GM23338 (cell line): ENCODE results near the gene TP73. TPM values are rescaled to one million over a fixed set of nuclear protein-coding genes. Genes with fewer than 3 reads are reported as not detected.

ENCODE experiments used
- ATAC-seq: fragments of 200-7000 bp; cut with Tn5 transposase; 3 replicates; pipeline ENCODE4 v1.9.1; 2020
- DNase-seq: peaks from one replicate; pipeline ENCODE4 v3.0.0-alpha.2; 2015; ENCODE audit warnings: low spot score
- H2AFZ ChIP-seq: fragments of 200-600 bp; sonication (generic); 2 replicates; pipeline ENCODE4 v1.8.0; 2016; ENCODE audit warnings: antibody characterized with exemption, mild to moderate bottlenecking, moderate library complexity
- H3F3A ChIP-seq: fragments of 200-600 bp; sonication (generic); replicated peaks from 2 replicates; pipeline ENCODE4 v1.8.0; 2017; ENCODE audit warnings: antibody characterized with exemption, mixed run types, low read depth
- H3K27ac ChIP-seq: fragments of 200-600 bp; sonication (generic); 2 replicates; pipeline ENCODE4 v1.6.1; 2016; ENCODE audit warnings: low read depth
- H3K27me3 ChIP-seq: fragments of 200-600 bp; sonication (generic); 2 replicates; pipeline ENCODE4 v1.8.0; 2016; ENCODE audit warnings: mild to moderate bottlenecking, mixed run types, moderate library complexity; ENCODE audit not compliant: insufficient read depth
- H3K36me3 ChIP-seq: fragments of 200-600 bp; sonication (generic); 2 replicates; pipeline ENCODE4 v1.8.0; 2016; ENCODE audit warnings: mild to moderate bottlenecking; ENCODE audit not compliant: insufficient read depth
- H3K4me1 ChIP-seq: fragments of 200-600 bp; sonication (generic); 2 replicates; pipeline ENCODE4 v1.8.0; 2016; ENCODE audit warnings: mild to moderate bottlenecking, moderate library complexity; ENCODE audit not compliant: insufficient read depth
- H3K4me2 ChIP-seq: fragments of 200-600 bp; sonication (generic); 2 replicates; pipeline ENCODE4 v1.7.1; 2017; ENCODE audit warnings: mixed run types
- H3K4me3 ChIP-seq: fragments of 200-600 bp; sonication (generic); 2 replicates; pipeline ENCODE4 v1.6.1; 2016; ENCODE audit warnings: mixed run types
- H3K79me2 ChIP-seq: fragments of 200-600 bp; sonication (generic); replicated peaks from 2 replicates; pipeline ENCODE4 v1.8.0; 2017; ENCODE audit warnings: mild to moderate bottlenecking; ENCODE audit not compliant: insufficient read depth
- H3K9me2 ChIP-seq: fragments of 200-600 bp; sonication (generic); 2 replicates; pipeline ENCODE4 v1.8.0; 2017; ENCODE audit not compliant: insufficient read depth
- H4K20me1 ChIP-seq: fragments of 200-600 bp; sonication (generic); replicated peaks from 2 replicates; pipeline ENCODE4 v1.8.0; 2017; ENCODE audit warnings: mild to moderate bottlenecking; ENCODE audit not compliant: insufficient read depth
- H3K27ac Mint-ChIP-seq: 2 replicates; pipeline ENCODE4 v1.8.0; 2020; ENCODE audit warnings: inconsistent platforms, mild to moderate bottlenecking, moderate library complexity, mixed read lengths
- H3K27me3 Mint-ChIP-seq: 3 replicates; pipeline ENCODE4 v1.8.0; 2022; ENCODE audit warnings: low read depth, mild to moderate bottlenecking, moderate library complexity, mixed read lengths, inconsistent platforms; ENCODE audit not compliant: insufficient read depth, poor library complexity
- H3K36me3 Mint-ChIP-seq: 3 replicates; pipeline ENCODE4 v1.8.0; 2021; ENCODE audit warnings: low read depth, mild to moderate bottlenecking, inconsistent platforms, moderate library complexity, mixed read lengths
- H3K4me1 Mint-ChIP-seq: 3 replicates; pipeline ENCODE4 v1.8.0; 2020; ENCODE audit warnings: mild to moderate bottlenecking, inconsistent platforms, mixed read lengths
- H3K4me3 Mint-ChIP-seq: 3 replicates; pipeline ENCODE4 v1.8.0; 2021; ENCODE audit warnings: moderate library complexity, mild to moderate bottlenecking, inconsistent platforms, mixed read lengths
- H3K9me3 Mint-ChIP-seq: 3 replicates; pipeline ENCODE4 v1.8.0; 2020; ENCODE audit warnings: moderate library complexity, mild to moderate bottlenecking, inconsistent platforms, mixed read lengths
- CREB1 ChIP-seq: fragments of 250-450 bp; sonication (Bioruptor Pico); IDR thresholded peaks from 2 replicates; pipeline ENCODE4 v1.5.0; 2020; ENCODE audit warnings: low read depth, mild to moderate bottlenecking, moderate library complexity
- EZH2 ChIP-seq: fragments of 200-600 bp; sonication (generic); IDR thresholded peaks from one replicate; pipeline ENCODE4 v1.8.0; 2017; ENCODE audit warnings: antibody characterized with exemption, mild to moderate bottlenecking, low read depth; ENCODE audit not compliant: unreplicated experiment
- EZH2phosphoT487 ChIP-seq: fragments of 200-600 bp; sonication (generic); IDR thresholded peaks from one replicate; pipeline ENCODE4 v1.8.1; 2018; ENCODE audit warnings: antibody characterized with exemption; ENCODE audit not compliant: unreplicated experiment
- JUNB ChIP-seq: IDR thresholded peaks from one replicate; pipeline ENCODE4 v1.6.1; 2016; ENCODE audit warnings: antibody characterized with exemption; ENCODE audit not compliant: unreplicated experiment
- NANOG ChIP-seq: IDR thresholded peaks from 2 replicates; pipeline ENCODE4 v1.6.1; 2016; ENCODE audit warnings: antibody characterized with exemption, borderline replicate concordance
- POLR2AphosphoS5 ChIP-seq: IDR thresholded peaks from 2 replicates; pipeline ENCODE4 v1.6.1; 2016; ENCODE audit warnings: antibody characterized with exemption, low read depth
- STAT1 ChIP-seq: IDR thresholded peaks from one replicate; pipeline ENCODE4 v1.6.1; 2016; ENCODE audit warnings: antibody characterized with exemption; ENCODE audit not compliant: unreplicated experiment
- ZNF114 ChIP-seq: fragments of 250-450 bp; sonication (Bioruptor Pico); IDR thresholded peaks from 2 replicates; pipeline ENCODE4 v1.5.0; 2020; ENCODE audit warnings: mild to moderate bottlenecking, moderate library complexity
- ZNF331 ChIP-seq: fragments of 250-450 bp; sonication (Bioruptor Pico); IDR thresholded peaks from 2 replicates; pipeline ENCODE4 v1.5.0; 2020; ENCODE audit warnings: low read depth, mild to moderate bottlenecking, moderate library complexity
- polyA plus RNA-seq: library from polyadenylated mRNA; unstranded; fragments of >200 nt; fragmentation: Nextera tagmentation; extraction: Ambion mirVana; gene quantifications from 2 replicates; pipeline ENCODE4 v1.2.1, GENCODE V29; 2016
- total RNA-seq: library from RNA; depleted of rRNA; stranded (reverse); fragments of >200 nt; shearing (Covaris generic); gene quantifications from 2 replicates; pipeline ENCODE4 v1.2.3, GENCODE V29; 2014
- TF ChIP-seq, protein P1 (sequence below), 2 experiments: fragments of 200-600 bp in 1 of 2; sonication (generic) in 1 of 2; conservative IDR thresholded peaks; 2 replicates each; pipeline versions ENCODE4 v1.5.1 to v1.6.1; 2016 to 2017; ENCODE audit warnings: antibody characterized with exemption in 2 of 2, low read depth in 2 of 2, mild to moderate bottlenecking in 2 of 2, moderate library complexity in 1 of 2
- TF ChIP-seq, protein P2 (sequence below): IDR thresholded peaks from 2 replicates; pipeline ENCODE4 v1.6.1; 2016; ENCODE audit warnings: antibody characterized with exemption
- TF ChIP-seq, protein P3 (sequence below): fragments of 250-450 bp; sonication (Bioruptor Pico); IDR thresholded peaks from 2 replicates; pipeline ENCODE4 v1.5.0; 2020; ENCODE audit warnings: mild to moderate bottlenecking, moderate library complexity
- TF ChIP-seq, protein P4 (sequence below): IDR thresholded peaks from one replicate; pipeline ENCODE4 v1.6.1; 2018; ENCODE audit warnings: antibody characterized with exemption; ENCODE audit not compliant: unreplicated experiment

Gene TP73
- total and polyA plus RNA-seq, 2 experiments from 2014 or later: 1.4 to 3.4 TPM

DNA sequence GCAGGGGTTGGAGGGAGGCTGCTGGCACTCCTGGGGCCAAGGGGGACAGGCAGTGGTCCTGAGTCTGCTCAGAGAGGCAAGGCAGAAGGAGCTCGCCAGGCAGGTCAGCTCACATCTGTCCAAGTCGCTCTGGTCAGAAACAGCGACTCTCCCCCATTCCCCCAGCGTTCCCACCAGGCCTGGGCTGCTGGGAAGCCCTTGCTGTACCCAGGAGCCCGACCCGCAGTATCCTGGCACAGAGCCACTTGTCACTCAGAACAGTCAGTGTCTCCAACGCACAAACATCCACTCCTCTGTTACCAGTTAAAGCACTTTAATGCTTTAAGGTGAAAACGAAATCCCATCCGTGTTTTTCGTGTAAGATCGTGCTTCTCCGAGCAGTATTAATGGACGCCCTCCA lies 83.4 kb downstream of the TP73 start:
- Mint-ChIP-seq H3K27me3 (peaks cover 6% of the 10 kb centered on the region), H3K27ac (no peak overlapping the region), H3K4me3 (no peak overlapping the region), H3K36me3 (peaks cover 21% of the 10 kb centered on the region; the same call in 2 of the 3 replicates), H3K4me1 (peaks cover 12% of the 10 kb centered on the region), H3K9me3 (no peaks in the 10 kb centered on the region)
- Histone ChIP-seq H3K4me3 (no peak overlapping the region), H3K79me2 (no peaks in the 10 kb centered on the region), H2AFZ (no peak overlapping the region), H3K9me2 (no peaks in the 10 kb centered on the region), H3K4me1 (peaks cover 12% of the 10 kb centered on the region; the same call in 1 of the 2 replicates), H3K4me2 (no peak overlapping the region), H3F3A (0 out of 2 replicates have a peak, but pooled peaks cover 6% of the 10 kb centered on the region), H3K27me3 (no peaks in the 10 kb centered on the region), H4K20me1 (peaks cover 9% of the 10 kb centered on the region; the same call in 1 of the 2 replicates), H3K36me3 (peaks cover 8% of the 10 kb centered on the region; the same call in 1 of the 2 replicates), H3K27ac (no peak overlapping the region)
- TF ChIP-seq, protein P1, sequence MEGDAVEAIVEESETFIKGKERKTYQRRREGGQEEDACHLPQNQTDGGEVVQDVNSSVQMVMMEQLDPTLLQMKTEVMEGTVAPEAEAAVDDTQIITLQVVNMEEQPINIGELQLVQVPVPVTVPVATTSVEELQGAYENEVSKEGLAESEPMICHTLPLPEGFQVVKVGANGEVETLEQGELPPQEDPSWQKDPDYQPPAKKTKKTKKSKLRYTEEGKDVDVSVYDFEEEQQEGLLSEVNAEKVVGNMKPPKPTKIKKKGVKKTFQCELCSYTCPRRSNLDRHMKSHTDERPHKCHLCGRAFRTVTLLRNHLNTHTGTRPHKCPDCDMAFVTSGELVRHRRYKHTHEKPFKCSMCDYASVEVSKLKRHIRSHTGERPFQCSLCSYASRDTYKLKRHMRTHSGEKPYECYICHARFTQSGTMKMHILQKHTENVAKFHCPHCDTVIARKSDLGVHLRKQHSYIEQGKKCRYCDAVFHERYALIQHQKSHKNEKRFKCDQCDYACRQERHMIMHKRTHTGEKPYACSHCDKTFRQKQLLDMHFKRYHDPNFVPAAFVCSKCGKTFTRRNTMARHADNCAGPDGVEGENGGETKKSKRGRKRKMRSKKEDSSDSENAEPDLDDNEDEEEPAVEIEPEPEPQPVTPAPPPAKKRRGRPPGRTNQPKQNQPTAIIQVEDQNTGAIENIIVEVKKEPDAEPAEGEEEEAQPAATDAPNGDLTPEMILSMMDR (conservative IDR thresholded peaks at IDR 0.05; ENCODE audit: low read depth in 2 of 2): no peak
- no peak for TF ChIP-seq CREB1 (CRISPR knock-in tag)
- no peak for TF ChIP-seq ZNF331 (CRISPR knock-in tag)
- TF ChIP-seq EZH2: no peak
- TF ChIP-seq ZNF114 (CRISPR knock-in tag): no peak
- TF ChIP-seq, protein P2, sequence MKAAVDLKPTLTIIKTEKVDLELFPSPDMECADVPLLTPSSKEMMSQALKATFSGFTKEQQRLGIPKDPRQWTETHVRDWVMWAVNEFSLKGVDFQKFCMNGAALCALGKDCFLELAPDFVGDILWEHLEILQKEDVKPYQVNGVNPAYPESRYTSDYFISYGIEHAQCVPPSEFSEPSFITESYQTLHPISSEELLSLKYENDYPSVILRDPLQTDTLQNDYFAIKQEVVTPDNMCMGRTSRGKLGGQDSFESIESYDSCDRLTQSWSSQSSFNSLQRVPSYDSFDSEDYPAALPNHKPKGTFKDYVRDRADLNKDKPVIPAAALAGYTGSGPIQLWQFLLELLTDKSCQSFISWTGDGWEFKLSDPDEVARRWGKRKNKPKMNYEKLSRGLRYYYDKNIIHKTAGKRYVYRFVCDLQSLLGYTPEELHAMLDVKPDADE: no peak
- TF ChIP-seq, protein P3, sequence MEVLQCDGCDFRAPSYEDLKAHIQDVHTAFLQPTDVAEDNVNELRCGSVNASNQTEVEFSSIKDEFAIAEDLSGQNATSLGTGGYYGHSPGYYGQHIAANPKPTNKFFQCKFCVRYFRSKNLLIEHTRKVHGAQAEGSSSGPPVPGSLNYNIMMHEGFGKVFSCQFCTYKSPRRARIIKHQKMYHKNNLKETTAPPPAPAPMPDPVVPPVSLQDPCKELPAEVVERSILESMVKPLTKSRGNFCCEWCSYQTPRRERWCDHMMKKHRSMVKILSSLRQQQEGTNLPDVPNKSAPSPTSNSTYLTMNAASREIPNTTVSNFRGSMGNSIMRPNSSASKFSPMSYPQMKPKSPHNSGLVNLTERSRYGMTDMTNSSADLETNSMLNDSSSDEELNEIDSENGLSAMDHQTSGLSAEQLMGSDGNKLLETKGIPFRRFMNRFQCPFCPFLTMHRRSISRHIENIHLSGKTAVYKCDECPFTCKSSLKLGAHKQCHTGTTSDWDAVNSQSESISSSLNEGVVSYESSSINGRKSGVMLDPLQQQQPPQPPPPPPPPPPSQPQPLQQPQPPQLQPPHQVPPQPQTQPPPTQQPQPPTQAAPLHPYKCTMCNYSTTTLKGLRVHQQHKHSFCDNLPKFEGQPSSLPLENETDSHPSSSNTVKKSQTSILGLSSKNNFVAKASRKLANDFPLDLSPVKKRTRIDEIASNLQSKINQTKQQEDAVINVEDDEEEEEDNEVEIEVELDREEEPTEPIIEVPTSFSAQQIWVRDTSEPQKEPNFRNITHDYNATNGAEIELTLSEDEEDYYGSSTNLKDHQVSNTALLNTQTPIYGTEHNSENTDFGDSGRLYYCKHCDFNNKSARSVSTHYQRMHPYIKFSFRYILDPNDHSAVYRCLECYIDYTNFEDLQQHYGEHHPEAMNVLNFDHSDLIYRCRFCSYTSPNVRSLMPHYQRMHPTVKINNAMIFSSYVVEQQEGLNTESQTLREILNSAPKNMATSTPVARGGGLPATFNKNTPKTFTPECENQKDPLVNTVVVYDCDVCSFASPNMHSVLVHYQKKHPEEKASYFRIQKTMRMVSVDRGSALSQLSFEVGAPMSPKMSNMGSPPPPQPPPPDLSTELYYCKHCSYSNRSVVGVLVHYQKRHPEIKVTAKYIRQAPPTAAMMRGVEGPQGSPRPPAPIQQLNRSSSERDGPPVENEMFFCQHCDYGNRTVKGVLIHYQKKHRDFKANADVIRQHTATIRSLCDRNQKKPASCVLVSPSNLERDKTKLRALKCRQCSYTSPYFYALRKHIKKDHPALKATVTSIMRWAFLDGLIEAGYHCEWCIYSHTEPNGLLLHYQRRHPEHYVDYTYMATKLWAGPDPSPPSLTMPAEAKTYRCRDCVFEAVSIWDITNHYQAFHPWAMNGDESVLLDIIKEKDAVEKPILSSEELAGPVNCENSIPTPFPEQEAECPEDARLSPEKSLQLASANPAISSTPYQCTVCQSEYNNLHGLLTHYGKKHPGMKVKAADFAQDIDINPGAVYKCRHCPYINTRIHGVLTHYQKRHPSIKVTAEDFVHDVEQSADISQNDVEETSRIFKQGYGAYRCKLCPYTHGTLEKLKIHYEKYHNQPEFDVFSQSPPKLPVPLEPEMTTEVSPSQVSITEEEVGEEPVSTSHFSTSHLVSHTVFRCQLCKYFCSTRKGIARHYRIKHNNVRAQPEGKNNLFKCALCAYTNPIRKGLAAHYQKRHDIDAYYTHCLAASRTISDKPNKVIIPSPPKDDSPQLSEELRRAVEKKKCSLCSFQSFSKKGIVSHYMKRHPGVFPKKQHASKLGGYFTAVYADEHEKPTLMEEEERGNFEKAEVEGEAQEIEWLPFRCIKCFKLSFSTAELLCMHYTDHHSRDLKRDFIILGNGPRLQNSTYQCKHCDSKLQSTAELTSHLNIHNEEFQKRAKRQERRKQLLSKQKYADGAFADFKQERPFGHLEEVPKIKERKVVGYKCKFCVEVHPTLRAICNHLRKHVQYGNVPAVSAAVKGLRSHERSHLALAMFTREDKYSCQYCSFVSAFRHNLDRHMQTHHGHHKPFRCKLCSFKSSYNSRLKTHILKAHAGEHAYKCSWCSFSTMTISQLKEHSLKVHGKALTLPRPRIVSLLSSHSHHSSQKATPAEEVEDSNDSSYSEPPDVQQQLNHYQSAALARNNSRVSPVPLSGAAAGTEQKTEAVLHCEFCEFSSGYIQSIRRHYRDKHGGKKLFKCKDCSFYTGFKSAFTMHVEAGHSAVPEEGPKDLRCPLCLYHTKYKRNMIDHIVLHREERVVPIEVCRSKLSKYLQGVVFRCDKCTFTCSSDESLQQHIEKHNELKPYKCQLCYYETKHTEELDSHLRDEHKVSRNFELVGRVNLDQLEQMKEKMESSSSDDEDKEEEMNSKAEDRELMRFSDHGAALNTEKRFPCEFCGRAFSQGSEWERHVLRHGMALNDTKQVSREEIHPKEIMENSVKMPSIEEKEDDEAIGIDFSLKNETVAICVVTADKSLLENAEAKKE: no peak
- TF ChIP-seq POLR2AphosphoS5: no peak
- no peak for TF ChIP-seq STAT1
- no peak for TF ChIP-seq NANOG
- TF ChIP-seq EZH2phosphoT487: no peak
- TF ChIP-seq, protein P4, sequence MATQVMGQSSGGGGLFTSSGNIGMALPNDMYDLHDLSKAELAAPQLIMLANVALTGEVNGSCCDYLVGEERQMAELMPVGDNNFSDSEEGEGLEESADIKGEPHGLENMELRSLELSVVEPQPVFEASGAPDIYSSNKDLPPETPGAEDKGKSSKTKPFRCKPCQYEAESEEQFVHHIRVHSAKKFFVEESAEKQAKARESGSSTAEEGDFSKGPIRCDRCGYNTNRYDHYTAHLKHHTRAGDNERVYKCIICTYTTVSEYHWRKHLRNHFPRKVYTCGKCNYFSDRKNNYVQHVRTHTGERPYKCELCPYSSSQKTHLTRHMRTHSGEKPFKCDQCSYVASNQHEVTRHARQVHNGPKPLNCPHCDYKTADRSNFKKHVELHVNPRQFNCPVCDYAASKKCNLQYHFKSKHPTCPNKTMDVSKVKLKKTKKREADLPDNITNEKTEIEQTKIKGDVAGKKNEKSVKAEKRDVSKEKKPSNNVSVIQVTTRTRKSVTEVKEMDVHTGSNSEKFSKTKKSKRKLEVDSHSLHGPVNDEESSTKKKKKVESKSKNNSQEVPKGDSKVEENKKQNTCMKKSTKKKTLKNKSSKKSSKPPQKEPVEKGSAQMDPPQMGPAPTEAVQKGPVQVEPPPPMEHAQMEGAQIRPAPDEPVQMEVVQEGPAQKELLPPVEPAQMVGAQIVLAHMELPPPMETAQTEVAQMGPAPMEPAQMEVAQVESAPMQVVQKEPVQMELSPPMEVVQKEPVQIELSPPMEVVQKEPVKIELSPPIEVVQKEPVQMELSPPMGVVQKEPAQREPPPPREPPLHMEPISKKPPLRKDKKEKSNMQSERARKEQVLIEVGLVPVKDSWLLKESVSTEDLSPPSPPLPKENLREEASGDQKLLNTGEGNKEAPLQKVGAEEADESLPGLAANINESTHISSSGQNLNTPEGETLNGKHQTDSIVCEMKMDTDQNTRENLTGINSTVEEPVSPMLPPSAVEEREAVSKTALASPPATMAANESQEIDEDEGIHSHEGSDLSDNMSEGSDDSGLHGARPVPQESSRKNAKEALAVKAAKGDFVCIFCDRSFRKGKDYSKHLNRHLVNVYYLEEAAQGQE: no peak
- no peak for TF ChIP-seq JUNB
- DNase-seq (no peak), ATAC-seq (no peak)
